Fibroblast of mammary gland (primary cell): Measurements from ENCODE around the gene ASIP.
"Not testable (repeated sequence)": the region's sequence is repeated elsewhere in the genome, so short reads cannot be mapped to it uniquely, and the experiment has no call there.

ENCODE experiments used
- DNase-seq: peaks from one replicate; pipeline ENCODE4 v3.0.0-alpha.2; 2010; ENCODE audit warnings: low read depth
- H3K4me3 ChIP-seq: 2 replicates; pipeline ENCODE4 v1.5.1; 2011; ENCODE audit warnings: low read depth, mild to moderate bottlenecking, low read length, moderate library complexity; ENCODE audit not compliant: control insufficient read depth
- TF ChIP-seq, protein P1 (sequence below): conservative IDR thresholded peaks from 2 replicates; pipeline ENCODE4 v1.5.1; 2011; ENCODE audit warnings: low read depth, low read length, inconsistent platforms; ENCODE audit not compliant: control insufficient read depth, insufficient read depth

ASIP gene

GRCh38 chr20:34210271-34210670 is 31.0 kb upstream of the ASIP start:
- TF ChIP-seq, protein P1, sequence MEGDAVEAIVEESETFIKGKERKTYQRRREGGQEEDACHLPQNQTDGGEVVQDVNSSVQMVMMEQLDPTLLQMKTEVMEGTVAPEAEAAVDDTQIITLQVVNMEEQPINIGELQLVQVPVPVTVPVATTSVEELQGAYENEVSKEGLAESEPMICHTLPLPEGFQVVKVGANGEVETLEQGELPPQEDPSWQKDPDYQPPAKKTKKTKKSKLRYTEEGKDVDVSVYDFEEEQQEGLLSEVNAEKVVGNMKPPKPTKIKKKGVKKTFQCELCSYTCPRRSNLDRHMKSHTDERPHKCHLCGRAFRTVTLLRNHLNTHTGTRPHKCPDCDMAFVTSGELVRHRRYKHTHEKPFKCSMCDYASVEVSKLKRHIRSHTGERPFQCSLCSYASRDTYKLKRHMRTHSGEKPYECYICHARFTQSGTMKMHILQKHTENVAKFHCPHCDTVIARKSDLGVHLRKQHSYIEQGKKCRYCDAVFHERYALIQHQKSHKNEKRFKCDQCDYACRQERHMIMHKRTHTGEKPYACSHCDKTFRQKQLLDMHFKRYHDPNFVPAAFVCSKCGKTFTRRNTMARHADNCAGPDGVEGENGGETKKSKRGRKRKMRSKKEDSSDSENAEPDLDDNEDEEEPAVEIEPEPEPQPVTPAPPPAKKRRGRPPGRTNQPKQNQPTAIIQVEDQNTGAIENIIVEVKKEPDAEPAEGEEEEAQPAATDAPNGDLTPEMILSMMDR, result no peak
- H3K4me3 ChIP-seq, result no peak overlapping the region
- DNase-seq, result no peak

GRCh38 chr20:34211591-34211990 is 29.6 kb upstream of the ASIP start:
- no peak for DNase-seq
- no peak overlapping the region for H3K4me3 ChIP-seq
- TF ChIP-seq, protein P1, result no peak

DNA sequence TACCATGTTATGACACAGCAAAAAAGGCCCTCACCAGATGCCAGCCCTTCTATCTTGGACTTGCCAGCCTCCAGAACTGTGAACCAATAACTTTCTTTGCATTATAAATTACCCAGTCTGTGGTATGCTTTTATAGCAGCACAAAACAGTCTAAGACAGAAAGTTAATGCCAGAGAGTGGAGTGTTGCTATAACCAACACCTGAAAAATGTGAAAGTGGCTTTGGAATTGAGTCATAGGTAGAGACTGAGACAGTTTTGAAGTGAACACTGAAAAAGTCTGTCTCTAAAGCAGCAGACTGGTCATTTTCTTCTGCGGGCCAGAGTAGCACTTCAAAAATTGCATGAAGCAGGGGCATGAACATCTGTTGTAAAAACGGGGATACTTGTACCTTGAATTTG is 28.0 kb upstream of the ASIP start:
- no peak for DNase-seq
- TF ChIP-seq, protein P1, result no peak
- H3K4me3 ChIP-seq, result no peak overlapping the region

GRCh38 chr20:34215711-34216381 is 25.4 kb upstream of the ASIP start:
- peak; percentile 61 for DNase-seq
- H3K4me3 ChIP-seq, result peak overlapping the region; percentile 49
- TF ChIP-seq, protein P1, result no peak

DNA sequence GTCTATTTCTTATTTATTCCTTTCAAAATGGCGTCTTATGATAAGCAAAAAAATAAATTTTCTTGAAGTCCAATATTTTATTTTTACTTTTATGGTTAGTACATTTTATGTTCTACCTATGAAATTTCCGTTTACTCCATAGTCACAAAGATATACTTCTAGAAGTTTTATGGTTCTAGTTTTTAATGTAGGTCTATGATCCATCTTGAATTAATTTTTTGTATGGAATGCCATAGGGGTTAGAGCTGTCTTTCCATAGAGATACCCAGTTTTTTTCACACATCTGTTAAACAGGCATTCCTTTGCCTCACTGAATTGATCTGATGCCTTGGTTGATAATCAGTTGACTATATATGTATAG is 24.9 kb upstream of the ASIP start:
- TF ChIP-seq, protein P1, result no peak
- DNase-seq, result no peak
- peak overlapping the region; percentile 49 for H3K4me3 ChIP-seq

GRCh38 chr20:34220561-34220960 is 20.7 kb upstream of the ASIP start:
- H3K4me3 ChIP-seq, result no peak overlapping the region
- DNase-seq, result peak; percentile 73
- TF ChIP-seq, protein P1, result no peak

DNA sequence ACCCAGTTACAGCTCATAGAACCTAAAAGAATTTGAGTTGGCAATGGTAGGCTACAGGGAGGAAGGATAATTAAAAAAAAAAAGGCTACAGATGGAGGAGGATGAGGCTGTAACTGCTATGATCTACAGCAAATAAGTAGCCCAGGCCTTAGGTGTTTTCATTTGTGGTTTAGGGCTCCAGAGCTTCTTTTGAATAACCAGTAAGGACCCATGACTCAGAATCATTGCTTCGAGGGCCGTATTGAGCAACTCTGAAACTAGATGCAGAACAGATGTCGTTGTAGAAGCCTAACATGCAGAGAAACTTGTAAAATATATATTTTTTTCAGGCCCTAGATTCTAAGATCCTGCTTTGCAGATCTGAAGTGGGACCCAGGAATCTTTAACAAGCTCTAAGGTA is 19.0 kb upstream of the ASIP start:
- peak; percentile 98 for DNase-seq
- peak overlapping the region; percentile 16 for H3K4me3 ChIP-seq
- TF ChIP-seq, protein P1, result no peak

DNA sequence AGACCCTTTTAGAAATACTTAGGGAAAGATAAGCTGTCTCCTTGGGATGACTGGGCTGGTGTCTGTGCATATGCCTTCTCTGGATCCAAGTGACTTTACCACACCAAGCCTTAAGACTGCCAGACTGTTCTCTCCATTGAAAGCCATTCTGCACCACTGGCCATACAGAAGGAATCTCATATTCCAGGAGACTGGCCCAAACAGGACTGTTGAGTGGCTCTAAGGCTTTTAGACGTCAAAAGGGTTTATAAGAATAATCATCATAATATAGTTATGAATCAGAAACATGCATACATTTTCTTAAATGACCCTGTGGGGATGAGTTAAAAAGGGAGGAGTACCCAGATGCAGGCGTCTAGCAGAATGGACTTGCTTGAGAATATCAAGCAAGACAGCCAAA is 17.0 kb upstream of the ASIP start:
- DNase-seq, H3K4me3 ChIP-seq: not testable (repeated sequence)
